GM23248 (cell line): ENCODE measurements around the gene DOCK9.

Source experiments
- EZH2 ChIP-seq: fragments of 200-600 bp; sonication (generic); IDR thresholded peaks from 2 replicates; pipeline ENCODE4 v1.6.1; 2018; ENCODE audit warnings: antibody characterized with exemption, mild to moderate bottlenecking; ENCODE audit not compliant: insufficient read depth, poor library complexity, severe bottlenecking
- EZH2phosphoT487 ChIP-seq: fragments of 200-600 bp; sonication (generic); IDR thresholded peaks from 2 replicates; pipeline ENCODE4 v1.6.1; 2018; ENCODE audit warnings: antibody characterized with exemption, moderate library complexity, mild to moderate bottlenecking, low read depth; ENCODE audit not compliant: insufficient read depth

DNA sequence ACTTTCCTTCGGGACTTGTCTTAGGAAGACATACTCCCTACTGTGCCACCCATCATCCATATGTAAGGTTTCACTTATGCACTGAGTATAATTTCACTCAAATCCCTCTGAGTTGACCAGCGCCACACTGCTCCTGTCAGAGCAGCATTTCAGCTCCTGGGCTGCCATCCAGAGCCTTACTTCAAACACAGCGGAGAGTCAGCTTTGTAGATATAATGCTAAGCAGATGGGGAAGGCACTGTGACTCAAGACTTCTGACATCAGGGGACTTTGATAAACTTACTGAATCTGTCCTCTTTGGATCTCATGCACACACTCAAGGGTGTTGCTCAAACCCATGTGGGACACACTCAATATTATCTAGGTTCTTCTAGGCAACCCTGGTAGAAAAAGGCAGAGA, 34.9 kb downstream of the DOCK9 start:
- TF ChIP-seq EZH2 (no peak), EZH2phosphoT487 (no peak)
